Measurements from ENCODE around the gene PLCH1. TPM values are rescaled to one million over a fixed set of nuclear protein-coding genes. Genes with fewer than 3 reads are reported as not detected.

The PLCH1 gene
- total RNA-seq, 1 experiment from 2014 or later = 0.12 TPM

GRCh38 chr3:155658006-155658405, 86.9 kb downstream of the PLCH1 start:
- ChIA-PET POLR2A (interaction anchor here (0.7 kb wide), 1 partner anchor 54 kb away, joined by 3 read pairs; no protein-coding TSS in a partner anchor), CTCF (no interaction called here)
- Mint-ChIP-seq H3K27me3 (ENCODE audit: insufficient read depth, unreplicated experiment) (no peaks in the 10 kb centered on the region), H3K4me3 (ENCODE audit: unreplicated experiment) (no peak overlapping the region), H3K36me3 (ENCODE audit: insufficient read depth, unreplicated experiment) (no peaks in the 10 kb centered on the region), H3K4me1 (ENCODE audit: insufficient read depth, unreplicated experiment) (no peaks in the 10 kb centered on the region), H3K9me3 (ENCODE audit: unreplicated experiment) (no peaks in the 10 kb centered on the region), H3K27ac (ENCODE audit: low read depth, unreplicated experiment) (no peak overlapping the region)
- no TSS peak for BruUV-seq (replicated peaks)
- no peak for TF ChIP-seq CTCF (IDR thresholded peaks at IDR 0.05; ENCODE audit: unreplicated experiment)
- no peak for DNase-seq (ENCODE audit: unreplicated experiment)
- intact Hi-C loops (cut with micrococcal nuclease) = no loop called here

- no peak overlapping the region for H3K27ac Mint-ChIP-seq (ENCODE audit: low read depth, unreplicated experiment)
- BruUV-seq (replicated peaks) = no TSS peak
- CTCF ChIA-PET = interaction anchor here (0.7 kb wide), 1 partner anchor 16 kb away, joined by 3 read pairs; no protein-coding TSS in a partner anchor
Measured at GRCh38 chr3:155657161-155657560, 87.7 kb downstream of the PLCH1 start.

GRCh38 chr3:155656466-155656865, 88.4 kb downstream of the PLCH1 start:
- DNase-seq (ENCODE audit: unreplicated experiment) = no peak
- ChIA-PET CTCF (interaction anchor here (0.7 kb wide), 1 partner anchor 16 kb away, joined by 3 read pairs; no protein-coding TSS in a partner anchor), POLR2A (interaction anchor here (0.7 kb wide), 1 partner anchor 16 kb away, joined by 3 read pairs; no protein-coding TSS in a partner anchor)
- Mint-ChIP-seq H3K4me3 (ENCODE audit: unreplicated experiment) (no peak overlapping the region), H3K9me3 (ENCODE audit: unreplicated experiment) (no peaks in the 10 kb centered on the region), H3K27me3 (ENCODE audit: insufficient read depth, unreplicated experiment) (no peaks in the 10 kb centered on the region), H3K27ac (ENCODE audit: low read depth, unreplicated experiment) (no peak overlapping the region), H3K36me3 (ENCODE audit: insufficient read depth, unreplicated experiment) (no peaks in the 10 kb centered on the region), H3K4me1 (ENCODE audit: insufficient read depth, unreplicated experiment) (no peaks in the 10 kb centered on the region)
- intact Hi-C loops (cut with micrococcal nuclease) = no loop called here
- TF ChIP-seq CTCF (IDR thresholded peaks at IDR 0.05; ENCODE audit: unreplicated experiment) = no peak
- no TSS peak for BruUV-seq (replicated peaks)

More at GRCh38 chr3:155657161-155657560, 87.7 kb downstream of the PLCH1 start:
- POLR2A ChIA-PET = interaction anchor here (0.7 kb wide), 2 partner anchors 15 to 55 kb away, joined by 3 read pairs; no protein-coding TSS in a partner anchor
- Mint-ChIP-seq H3K4me1 (ENCODE audit: insufficient read depth, unreplicated experiment) (no peaks in the 10 kb centered on the region), H3K9me3 (ENCODE audit: unreplicated experiment) (no peaks in the 10 kb centered on the region), H3K27me3 (ENCODE audit: insufficient read depth, unreplicated experiment) (no peaks in the 10 kb centered on the region), H3K4me3 (ENCODE audit: unreplicated experiment) (no peak overlapping the region), H3K36me3 (ENCODE audit: insufficient read depth, unreplicated experiment) (no peaks in the 10 kb centered on the region)
- no peak for TF ChIP-seq CTCF (IDR thresholded peaks at IDR 0.05; ENCODE audit: unreplicated experiment)
- no peak for DNase-seq (ENCODE audit: unreplicated experiment)
- intact Hi-C loops (cut with micrococcal nuclease) = no loop called here

- Mint-ChIP-seq H3K4me1 (ENCODE audit: insufficient read depth, unreplicated experiment) (no peaks in the 10 kb centered on the region), H3K9me3 (ENCODE audit: unreplicated experiment) (no peaks in the 10 kb centered on the region), H3K27ac (ENCODE audit: low read depth, unreplicated experiment) (no peak overlapping the region), H3K4me3 (ENCODE audit: unreplicated experiment) (no peak overlapping the region), H3K36me3 (ENCODE audit: insufficient read depth, unreplicated experiment) (no peaks in the 10 kb centered on the region), H3K27me3 (ENCODE audit: insufficient read depth, unreplicated experiment) (no peaks in the 10 kb centered on the region)
- DNase-seq (ENCODE audit: unreplicated experiment) = no peak
- BruUV-seq (replicated peaks) = no TSS peak
- no peak for TF ChIP-seq CTCF (IDR thresholded peaks at IDR 0.05; ENCODE audit: unreplicated experiment)
- ChIA-PET CTCF (interaction anchor here (0.6 to 0.7 kb wide), 2 partner anchors 158 to 246 kb away, joined by 3 to 6 read pairs; no protein-coding TSS in a partner anchor), POLR2A (interaction anchor here (0.6 to 0.7 kb wide), 2 partner anchors 12 to 46 kb away, joined by 3 read pairs; no protein-coding TSS in a partner anchor)
- intact Hi-C loops (cut with micrococcal nuclease) = no loop called here
Measured at GRCh38 chr3:155651489-155652218, 93.2 kb downstream of the PLCH1 start.
